BLaER1 (cell line): ENCODE data around the gene CNTN5.
"Not testable (repeated sequence)": the region's sequence is repeated elsewhere in the genome, so short reads cannot be mapped to it uniquely, and the experiment has no call there.

Experiments
- H3K27ac ChIP-seq: shearing (Covaris generic); formaldehyde crosslinking; 2 replicates; pipeline ENCODE4 v1.8.1; 2022
- H3K27me3 ChIP-seq: shearing (Covaris generic); formaldehyde crosslinking; 2 replicates; pipeline ENCODE4 v1.8.1; 2022
- H3K36me3 ChIP-seq: shearing (Covaris generic); formaldehyde crosslinking; 2 replicates; pipeline ENCODE4 v1.8.1; 2022
- H3K4me1 ChIP-seq: shearing (Covaris generic); formaldehyde crosslinking; 2 replicates; pipeline ENCODE4 v1.8.1; 2022
- H3K4me2 ChIP-seq: shearing (Covaris generic); formaldehyde crosslinking; 2 replicates; pipeline ENCODE4 v1.8.1; 2022
- H3K4me3 ChIP-seq: shearing (Covaris generic); formaldehyde crosslinking; 2 replicates; pipeline ENCODE4 v1.8.1; 2022
- H3K9ac ChIP-seq: shearing (Covaris generic); formaldehyde crosslinking; 2 replicates; pipeline ENCODE4 v1.8.1; 2022
- H3K9me3 ChIP-seq: shearing (Covaris generic); formaldehyde crosslinking; 2 replicates; pipeline ENCODE4 v1.8.1; 2022
- H4K20me1 ChIP-seq: shearing (Covaris generic); formaldehyde crosslinking; 2 replicates; pipeline ENCODE4 v1.8.1; 2022
- Cebpa-rat ChIP-seq: shearing (Covaris generic); IDR thresholded peaks from 2 replicates; pipeline ENCODE4 v1.8.1; 2022

The CNTN5 gene

GRCh38 chr11:99814021-99814420, 793.3 kb downstream of the CNTN5 start:
- Histone ChIP-seq H3K27me3 (no peaks in the 10 kb centered on the region), H3K9me3 (no peaks in the 10 kb centered on the region), H3K36me3 (no peaks in the 10 kb centered on the region), H3K9ac (no peak overlapping the region), H3K4me3 (no peak overlapping the region), H3K4me1 (no peaks in the 10 kb centered on the region), H3K27ac (no peak overlapping the region), H3K4me2 (no peak overlapping the region), H4K20me1 (no peaks in the 10 kb centered on the region)
- TF ChIP-seq Cebpa-rat = no peak

GRCh38 chr11:99814738-99815137, 794.0 kb downstream of the CNTN5 start:
- TF ChIP-seq Cebpa-rat = no peak
- Histone ChIP-seq H4K20me1 (no peaks in the 10 kb centered on the region), H3K9me3 (no peaks in the 10 kb centered on the region), H3K9ac (no peak overlapping the region), H3K27me3 (no peaks in the 10 kb centered on the region), H3K4me3 (no peak overlapping the region), H3K4me2 (no peak overlapping the region), H3K36me3 (no peaks in the 10 kb centered on the region), H3K4me1 (no peaks in the 10 kb centered on the region), H3K27ac (no peak overlapping the region)

DNA sequence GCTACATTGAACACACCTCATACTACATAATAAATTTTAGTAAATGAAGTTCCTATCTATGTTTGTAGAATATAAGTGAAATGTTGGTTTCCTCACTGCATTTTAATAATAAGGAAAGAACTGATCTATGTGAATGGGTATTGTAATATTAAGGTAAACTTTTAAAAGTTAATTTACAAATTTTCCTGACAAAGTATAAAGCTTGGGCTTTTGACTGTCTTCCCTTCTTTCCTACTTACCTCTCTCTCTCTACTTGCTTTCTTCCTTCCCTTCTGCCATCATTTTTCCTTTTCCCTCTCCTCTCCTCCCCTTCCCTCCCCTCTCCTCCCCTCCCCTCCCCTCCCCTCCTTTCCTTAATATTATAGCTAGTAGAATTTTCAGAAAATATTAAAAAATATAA, 798.2 kb downstream of the CNTN5 start:
- Histone ChIP-seq H3K27me3 (no peaks in the 10 kb centered on the region), H3K4me3 (no peak overlapping the region), H3K27ac (no peak overlapping the region), H3K4me2 (no peak overlapping the region), H4K20me1 (no peaks in the 10 kb centered on the region), H3K9ac (no peak overlapping the region), H3K9me3 (no peaks in the 10 kb centered on the region), H3K36me3 (no peaks in the 10 kb centered on the region), H3K4me1 (no peaks in the 10 kb centered on the region)
- TF ChIP-seq Cebpa-rat = no peak

DNA sequence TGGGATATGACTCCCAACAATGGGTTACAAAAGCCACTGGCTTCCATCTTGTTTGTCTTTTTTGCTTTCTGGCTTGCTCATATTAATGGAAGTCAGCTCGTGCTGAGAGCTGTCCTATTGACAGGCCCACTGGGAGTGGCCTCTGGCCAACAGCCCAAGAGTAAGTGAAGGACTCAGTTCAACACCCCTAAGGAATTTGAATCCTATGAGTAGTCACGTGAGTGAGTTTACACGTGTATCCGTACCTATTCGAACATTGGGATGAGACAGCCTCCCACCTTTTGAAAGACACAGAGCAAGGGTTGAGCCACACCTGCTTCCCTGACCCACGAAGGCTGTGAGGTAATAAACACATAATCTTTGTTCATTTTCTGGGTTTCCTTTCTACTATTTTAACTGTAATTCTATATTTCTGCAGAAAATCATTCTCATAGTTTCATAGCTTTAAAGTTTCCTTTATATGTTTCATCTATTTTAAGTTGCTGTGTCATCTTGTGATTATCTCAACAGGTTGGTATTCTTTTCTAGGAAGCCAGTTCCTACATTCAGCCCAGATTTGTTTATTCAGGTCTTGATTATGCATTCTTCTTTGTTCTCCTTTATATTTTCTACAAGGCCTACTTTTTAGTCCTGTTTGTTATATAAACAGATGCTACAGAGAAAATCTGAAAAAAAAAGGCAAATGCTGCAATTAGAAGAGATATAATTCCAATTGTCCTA, 802.3 kb downstream of the CNTN5 start:
- Histone ChIP-seq H3K27me3 (no peaks in the 10 kb centered on the region), H3K27ac (no peak overlapping the region), H3K4me2 (no peak overlapping the region), H4K20me1 (no peaks in the 10 kb centered on the region), H3K9ac (no peak overlapping the region), H3K9me3 (no peaks in the 10 kb centered on the region), H3K4me3 (no peak overlapping the region), H3K36me3 (no peaks in the 10 kb centered on the region), H3K4me1 (peaks cover 10% of the 10 kb centered on the region)
- no peak for TF ChIP-seq Cebpa-rat

DNA sequence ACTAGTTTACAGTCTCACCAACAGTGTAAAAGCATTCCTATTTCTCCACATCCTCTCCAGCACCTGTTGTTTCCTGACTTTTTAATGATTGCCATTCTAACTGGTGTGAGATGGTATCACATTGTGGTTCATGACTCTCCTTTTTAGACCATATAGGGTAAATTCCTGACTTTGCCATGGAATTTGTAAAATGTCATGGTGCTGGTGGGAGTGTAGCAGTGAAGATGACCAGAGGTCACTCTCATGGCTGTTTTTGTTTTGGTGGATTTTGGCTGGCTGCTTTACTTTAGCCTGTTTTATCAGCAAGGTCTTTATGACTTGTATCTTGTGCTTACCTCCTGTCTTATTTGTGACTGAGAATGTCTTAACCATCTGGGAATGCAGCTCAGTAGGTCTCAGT, 816.0 kb downstream of the CNTN5 start:
- H3K9ac ChIP-seq, H3K27ac ChIP-seq, H4K20me1 ChIP-seq, H3K4me3 ChIP-seq, H3K36me3 ChIP-seq, H3K27me3 ChIP-seq, H3K9me3 ChIP-seq, H3K4me1 ChIP-seq, H3K4me2 ChIP-seq: not testable (repeated sequence)

- Histone ChIP-seq H3K4me3 (no peak overlapping the region), H3K36me3 (no peaks in the 10 kb centered on the region), H3K9ac (no peak overlapping the region), H3K27me3 (no peaks in the 10 kb centered on the region), H3K4me2 (no peak overlapping the region), H4K20me1 (no peaks in the 10 kb centered on the region), H3K27ac (no peak overlapping the region), H3K4me1 (no peaks in the 10 kb centered on the region), H3K9me3 (no peaks in the 10 kb centered on the region)
- no peak for TF ChIP-seq Cebpa-rat
Measured at GRCh38 chr11:99841885-99842284, 821.1 kb downstream of the CNTN5 start.

DNA sequence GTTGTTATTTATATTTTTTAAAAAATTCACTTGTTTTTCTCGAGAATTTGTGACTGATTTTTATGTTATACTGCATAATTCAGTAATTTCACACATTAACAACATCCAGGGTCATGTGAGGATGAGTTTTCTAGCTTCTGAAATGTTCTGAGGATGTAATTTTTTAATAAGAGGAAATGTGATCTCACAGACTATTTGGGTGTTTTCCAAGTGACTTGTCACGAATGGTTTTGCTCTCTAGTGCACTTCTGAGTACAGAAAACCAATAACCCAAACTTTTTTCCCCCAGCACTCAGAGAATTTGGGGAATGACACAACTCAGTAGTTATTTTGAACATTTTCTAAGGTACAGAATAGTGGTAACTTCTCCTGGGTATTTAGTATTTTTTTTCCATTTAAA, 845.2 kb downstream of the CNTN5 start:
- no peak overlapping the region for H3K27ac ChIP-seq
- H3K4me2 ChIP-seq = no peak overlapping the region
- H3K4me1 ChIP-seq = no peaks in the 10 kb centered on the region
- H4K20me1 ChIP-seq = no peaks in the 10 kb centered on the region
- H3K9me3 ChIP-seq = no peaks in the 10 kb centered on the region
- H3K27me3 ChIP-seq = no peaks in the 10 kb centered on the region
- no peak overlapping the region for H3K9ac ChIP-seq
- H3K4me3 ChIP-seq = no peak overlapping the region
- no peaks in the 10 kb centered on the region for H3K36me3 ChIP-seq
- no peak for TF ChIP-seq Cebpa-rat

DNA sequence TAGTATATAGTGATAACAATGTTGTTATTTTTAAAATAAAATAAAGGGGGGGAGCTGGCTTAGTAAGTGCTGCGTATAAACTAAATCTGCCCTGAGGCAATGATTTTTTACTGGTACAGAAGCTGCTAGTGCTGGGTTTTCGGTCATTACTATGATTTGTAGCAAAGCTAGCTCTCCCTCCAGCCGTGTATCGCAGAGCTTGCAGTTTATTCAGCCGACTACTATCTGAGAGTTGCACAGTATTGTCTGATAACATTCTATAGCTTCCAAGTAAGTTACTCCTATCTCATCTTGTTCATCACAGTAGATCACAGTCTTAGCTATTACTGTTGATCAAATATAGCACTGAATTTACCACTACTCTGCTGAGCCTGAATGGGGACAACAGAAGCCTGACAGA, 860.9 kb downstream of the CNTN5 start:
- H3K4me1 ChIP-seq = no peaks in the 10 kb centered on the region
- H3K27me3 ChIP-seq = no peaks in the 10 kb centered on the region
- no peak for TF ChIP-seq Cebpa-rat
- no peaks in the 10 kb centered on the region for H3K9me3 ChIP-seq
- no peaks in the 10 kb centered on the region for H4K20me1 ChIP-seq
- no peak overlapping the region for H3K9ac ChIP-seq
- no peak overlapping the region for H3K4me3 ChIP-seq
- no peak overlapping the region for H3K27ac ChIP-seq
- H3K36me3 ChIP-seq = no peaks in the 10 kb centered on the region
- H3K4me2 ChIP-seq = no peak overlapping the region

GRCh38 chr11:99884750-99885149, 864.0 kb downstream of the CNTN5 start:
- Histone ChIP-seq H3K4me3 (no peak overlapping the region), H3K27me3 (no peaks in the 10 kb centered on the region), H4K20me1 (no peaks in the 10 kb centered on the region), H3K9ac (no peak overlapping the region), H3K9me3 (no peaks in the 10 kb centered on the region), H3K27ac (no peak overlapping the region), H3K4me2 (no peak overlapping the region), H3K36me3 (no peaks in the 10 kb centered on the region), H3K4me1 (no peaks in the 10 kb centered on the region)
- TF ChIP-seq Cebpa-rat = no peak

GRCh38 chr11:99887481-99887880, 866.7 kb downstream of the CNTN5 start:
- Histone ChIP-seq H3K4me1 (no peaks in the 10 kb centered on the region), H3K4me3 (no peak overlapping the region), H3K27me3 (no peaks in the 10 kb centered on the region), H3K4me2 (no peak overlapping the region), H3K9me3 (no peaks in the 10 kb centered on the region), H3K9ac (no peak overlapping the region), H4K20me1 (no peaks in the 10 kb centered on the region), H3K36me3 (no peaks in the 10 kb centered on the region), H3K27ac (no peak overlapping the region)
- TF ChIP-seq Cebpa-rat = no peak

DNA sequence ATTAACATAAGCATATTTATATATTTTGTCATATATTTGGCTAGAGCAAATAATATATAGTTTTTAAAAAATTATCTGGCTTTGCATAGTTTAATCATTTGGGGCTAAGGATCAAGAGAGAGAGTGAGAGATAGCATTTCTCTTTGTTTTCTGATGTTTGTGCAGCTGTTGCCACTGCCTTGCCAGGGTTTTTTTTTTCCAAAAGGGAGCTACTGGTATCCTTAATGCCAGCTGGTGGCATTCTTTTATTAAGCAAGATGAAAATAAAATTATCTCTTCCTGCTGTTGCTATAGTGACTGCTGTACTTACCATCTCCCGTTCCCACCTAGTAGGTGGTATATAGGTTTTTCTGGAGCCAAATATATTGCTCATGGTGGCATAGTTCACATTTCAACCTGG, 873.1 kb downstream of the CNTN5 start:
- Histone ChIP-seq H3K4me3 (no peak overlapping the region), H3K4me1 (no peaks in the 10 kb centered on the region), H3K27me3 (no peaks in the 10 kb centered on the region), H4K20me1 (no peaks in the 10 kb centered on the region), H3K9ac (no peak overlapping the region), H3K9me3 (no peaks in the 10 kb centered on the region), H3K27ac (no peak overlapping the region), H3K4me2 (no peak overlapping the region), H3K36me3 (no peaks in the 10 kb centered on the region)
- TF ChIP-seq Cebpa-rat = no peak
